ENCODE data around the gene NFKBIE. TPM values are rescaled to one million over a fixed set of nuclear protein-coding genes. Genes with fewer than 3 reads are reported as not detected.

The NFKBIE gene
- total RNA-seq, 1 donor from 2014 or later = 11.1 TPM

DNA sequence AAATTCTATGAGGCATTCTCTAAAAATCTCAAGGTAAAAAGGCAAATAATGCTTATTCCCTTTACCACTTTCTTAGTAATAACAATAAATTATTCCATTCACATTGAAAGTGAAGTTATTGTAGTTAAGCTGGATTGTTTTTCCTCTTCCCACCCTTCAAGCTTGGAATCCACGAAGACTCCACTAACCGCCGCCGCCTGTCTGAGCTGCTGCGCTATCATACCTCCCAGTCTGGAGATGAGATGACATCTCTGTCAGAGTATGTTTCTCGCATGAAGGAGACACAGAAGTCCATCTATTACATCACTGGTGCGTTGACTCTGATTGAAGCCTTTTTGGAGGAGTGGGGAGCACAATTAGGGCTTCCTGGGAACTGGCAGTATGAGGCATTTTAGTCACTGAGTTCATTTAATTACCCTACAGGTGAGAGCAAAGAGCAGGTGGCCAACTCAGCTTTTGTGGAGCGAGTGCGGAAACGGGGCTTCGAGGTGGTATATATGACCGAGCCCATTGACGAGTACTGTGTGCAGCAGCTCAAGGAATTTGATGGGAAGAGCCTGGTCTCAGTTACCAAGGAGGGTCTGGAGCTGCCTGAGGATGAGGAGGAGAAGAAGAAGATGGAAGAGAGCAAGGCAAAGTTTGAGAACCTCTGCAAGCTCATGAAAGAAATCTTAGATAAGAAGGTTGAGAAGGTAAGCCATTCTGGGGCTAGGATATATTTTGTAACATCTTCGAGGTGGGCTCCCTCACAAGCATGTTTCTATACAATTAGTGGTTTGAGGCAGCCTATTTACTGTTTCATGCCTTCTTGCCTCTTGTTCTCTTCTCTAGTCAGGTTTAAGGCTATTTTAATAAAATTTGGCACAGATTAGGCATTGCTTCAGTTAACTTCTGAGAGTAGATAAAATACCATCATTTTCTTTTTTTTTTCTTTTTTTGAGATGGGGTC lies 13.5 kb downstream of the NFKBIE start:
- H3K27me3 Mint-ChIP-seq (ENCODE audit: unreplicated experiment) = no peaks in the 10 kb centered on the region
- no peaks in the 10 kb centered on the region for H3K9me3 Mint-ChIP-seq (ENCODE audit: unreplicated experiment)
- peaks cover 62% of the 10 kb centered on the region for H3K36me3 Mint-ChIP-seq (ENCODE audit: unreplicated experiment)
- peaks cover 61% of the 10 kb centered on the region for H3K4me1 Mint-ChIP-seq (ENCODE audit: unreplicated experiment)
- H3K27ac Mint-ChIP-seq (ENCODE audit: unreplicated experiment) = no peak overlapping the region
- DNase-seq (ENCODE audit: extremely low spot score, unreplicated experiment) = no peak
- TF ChIP-seq, protein P1, sequence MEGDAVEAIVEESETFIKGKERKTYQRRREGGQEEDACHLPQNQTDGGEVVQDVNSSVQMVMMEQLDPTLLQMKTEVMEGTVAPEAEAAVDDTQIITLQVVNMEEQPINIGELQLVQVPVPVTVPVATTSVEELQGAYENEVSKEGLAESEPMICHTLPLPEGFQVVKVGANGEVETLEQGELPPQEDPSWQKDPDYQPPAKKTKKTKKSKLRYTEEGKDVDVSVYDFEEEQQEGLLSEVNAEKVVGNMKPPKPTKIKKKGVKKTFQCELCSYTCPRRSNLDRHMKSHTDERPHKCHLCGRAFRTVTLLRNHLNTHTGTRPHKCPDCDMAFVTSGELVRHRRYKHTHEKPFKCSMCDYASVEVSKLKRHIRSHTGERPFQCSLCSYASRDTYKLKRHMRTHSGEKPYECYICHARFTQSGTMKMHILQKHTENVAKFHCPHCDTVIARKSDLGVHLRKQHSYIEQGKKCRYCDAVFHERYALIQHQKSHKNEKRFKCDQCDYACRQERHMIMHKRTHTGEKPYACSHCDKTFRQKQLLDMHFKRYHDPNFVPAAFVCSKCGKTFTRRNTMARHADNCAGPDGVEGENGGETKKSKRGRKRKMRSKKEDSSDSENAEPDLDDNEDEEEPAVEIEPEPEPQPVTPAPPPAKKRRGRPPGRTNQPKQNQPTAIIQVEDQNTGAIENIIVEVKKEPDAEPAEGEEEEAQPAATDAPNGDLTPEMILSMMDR (IDR thresholded peaks at IDR 0.05) = no peak
- H3K4me3 Mint-ChIP-seq (ENCODE audit: unreplicated experiment) = no peak overlapping the region

DNA sequence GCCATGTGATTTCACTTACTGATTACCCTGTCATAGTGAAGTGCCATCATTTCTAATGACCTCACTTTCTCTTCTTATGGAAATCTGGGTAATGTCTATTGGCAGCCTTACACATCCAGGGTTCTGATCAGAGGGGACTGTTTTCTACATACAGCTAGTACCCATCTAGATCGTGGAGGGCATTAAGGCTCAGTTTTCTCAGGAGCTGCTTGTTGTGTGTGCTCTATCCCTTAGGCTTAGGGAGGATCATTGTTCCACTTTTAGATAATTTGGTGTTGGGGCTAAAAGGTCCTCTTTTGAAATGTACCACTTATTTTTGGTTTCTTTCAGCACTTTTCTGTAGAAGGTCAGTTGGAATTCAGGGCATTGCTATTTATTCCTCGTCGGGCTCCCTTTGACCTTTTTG lies 14.6 kb downstream of the NFKBIE start:
- H3K27ac Mint-ChIP-seq (ENCODE audit: unreplicated experiment) = no peak overlapping the region
- peaks cover 53% of the 10 kb centered on the region for H3K4me1 Mint-ChIP-seq (ENCODE audit: unreplicated experiment)
- H3K27me3 Mint-ChIP-seq (ENCODE audit: unreplicated experiment) = no peaks in the 10 kb centered on the region
- TF ChIP-seq, protein P1 (IDR thresholded peaks at IDR 0.05) = no peak
- no peak overlapping the region for H3K4me3 Mint-ChIP-seq (ENCODE audit: unreplicated experiment)
- DNase-seq (ENCODE audit: extremely low spot score, unreplicated experiment) = no peak
- no peaks in the 10 kb centered on the region for H3K9me3 Mint-ChIP-seq (ENCODE audit: unreplicated experiment)
- peaks cover 62% of the 10 kb centered on the region for H3K36me3 Mint-ChIP-seq (ENCODE audit: unreplicated experiment)

DNA sequence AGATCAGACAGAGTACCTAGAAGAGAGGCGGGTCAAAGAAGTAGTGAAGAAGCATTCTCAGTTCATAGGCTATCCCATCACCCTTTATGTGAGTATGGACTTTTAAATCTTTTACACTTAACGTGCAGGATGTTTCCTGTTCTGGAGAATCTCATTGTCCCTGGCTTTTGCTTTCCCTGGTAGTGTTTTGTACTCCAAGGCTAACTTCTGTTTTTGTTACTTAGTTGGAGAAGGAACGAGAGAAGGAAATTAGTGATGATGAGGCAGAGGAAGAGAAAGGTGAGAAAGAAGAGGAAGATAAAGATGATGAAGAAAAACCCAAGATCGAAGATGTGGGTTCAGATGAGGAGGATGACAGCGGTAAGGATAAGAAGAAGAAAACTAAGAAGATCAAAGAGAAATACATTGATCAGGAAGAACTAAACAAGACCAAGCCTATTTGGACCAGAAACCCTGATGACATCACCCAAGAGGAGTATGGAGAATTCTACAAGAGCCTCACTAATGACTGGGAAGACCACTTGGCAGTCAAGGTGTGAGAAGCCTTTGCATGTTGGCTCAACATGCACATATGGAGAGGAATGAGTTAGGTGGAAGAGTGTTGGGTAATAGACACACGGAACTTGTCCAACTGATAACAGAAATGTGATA lies 15.2 kb downstream of the NFKBIE start:
- no peak for DNase-seq (ENCODE audit: extremely low spot score, unreplicated experiment)
- Mint-ChIP-seq H3K4me3 (ENCODE audit: unreplicated experiment) (no peak overlapping the region), H3K27ac (ENCODE audit: unreplicated experiment) (no peak overlapping the region), H3K9me3 (ENCODE audit: unreplicated experiment) (no peaks in the 10 kb centered on the region), H3K27me3 (ENCODE audit: unreplicated experiment) (no peaks in the 10 kb centered on the region), H3K36me3 (ENCODE audit: unreplicated experiment) (peaks cover 61% of the 10 kb centered on the region), H3K4me1 (ENCODE audit: unreplicated experiment) (peaks cover 53% of the 10 kb centered on the region)
- TF ChIP-seq, protein P1 (IDR thresholded peaks at IDR 0.05) = no peak

DNA sequence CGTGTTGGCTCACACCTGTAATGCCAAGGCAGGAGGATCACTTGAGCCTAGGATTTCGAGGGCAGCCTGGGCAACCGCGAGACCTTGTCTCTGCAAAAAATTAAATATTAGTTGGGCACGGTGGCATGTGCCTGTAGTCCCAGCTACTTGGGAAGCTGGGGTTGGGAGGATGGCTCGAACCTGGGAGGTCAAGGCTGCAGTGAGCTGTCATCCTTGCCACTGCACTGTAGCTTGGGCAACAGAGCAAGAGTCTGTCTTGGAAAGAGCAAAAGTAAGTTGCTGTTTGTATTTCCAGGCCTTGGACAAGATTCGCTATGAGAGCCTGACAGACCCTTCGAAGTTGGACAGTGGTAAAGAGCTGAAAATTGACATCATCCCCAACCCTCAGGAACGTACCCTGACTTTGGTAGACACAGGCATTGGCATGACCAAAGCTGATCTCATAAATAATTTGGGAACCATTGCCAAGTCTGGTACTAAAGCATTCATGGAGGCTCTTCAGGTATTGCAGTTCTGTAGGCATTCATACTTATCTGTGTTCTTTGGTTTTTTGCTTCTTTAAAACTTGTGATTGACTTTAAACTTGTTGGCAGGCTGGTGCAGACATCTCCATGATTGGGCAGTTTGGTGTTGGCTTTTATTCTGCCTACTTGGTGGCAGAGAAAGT lies 16.1 kb downstream of the NFKBIE start:
- peaks cover 52% of the 10 kb centered on the region for H3K36me3 Mint-ChIP-seq (ENCODE audit: unreplicated experiment)

More for the DNA sequence above, 16.1 kb downstream of the NFKBIE start:
- Mint-ChIP-seq H3K9me3 (ENCODE audit: unreplicated experiment) (no peaks in the 10 kb centered on the region), H3K4me3 (ENCODE audit: unreplicated experiment) (peak overlapping the region; percentile 93), H3K27me3 (ENCODE audit: unreplicated experiment) (no peaks in the 10 kb centered on the region), H3K4me1 (ENCODE audit: unreplicated experiment) (peaks cover 45% of the 10 kb centered on the region), H3K27ac (ENCODE audit: unreplicated experiment) (no peak overlapping the region)
- TF ChIP-seq, protein P1 (IDR thresholded peaks at IDR 0.05) = no peak
- DNase-seq (ENCODE audit: extremely low spot score, unreplicated experiment) = no peak

Data from osteocyte (in vitro differentiated cells).